HPDE6-E6E7 (cell line): ENCODE data around the gene POLG.

Source experiments
- DNase-seq: peaks from one replicate; pipeline ENCODE4 v3.0.0; 2011; ENCODE audit warnings: missing footprints; ENCODE audit errors: extremely low spot score

POLG gene

DNA sequence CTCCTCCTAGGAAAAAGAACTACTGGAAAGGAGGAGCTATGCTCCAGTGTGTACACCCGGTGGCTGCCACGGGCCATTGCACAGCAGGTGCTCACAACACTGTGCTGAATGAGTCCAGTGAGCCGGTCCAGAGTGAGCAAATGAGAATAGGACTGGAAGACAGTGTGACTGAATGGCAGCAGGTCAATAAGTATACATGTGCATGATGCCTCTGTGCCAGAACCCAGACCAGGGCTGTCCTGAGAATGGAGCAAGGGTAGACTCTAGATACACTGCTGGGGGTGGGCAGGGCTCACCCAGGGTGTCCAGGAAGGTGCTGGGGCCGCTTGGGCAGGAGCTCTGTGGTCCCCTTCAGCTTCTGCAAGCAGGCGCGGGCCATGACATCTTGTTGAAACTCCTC lies 8.3 kb downstream of the POLG start:
- no peak for DNase-seq

DNA sequence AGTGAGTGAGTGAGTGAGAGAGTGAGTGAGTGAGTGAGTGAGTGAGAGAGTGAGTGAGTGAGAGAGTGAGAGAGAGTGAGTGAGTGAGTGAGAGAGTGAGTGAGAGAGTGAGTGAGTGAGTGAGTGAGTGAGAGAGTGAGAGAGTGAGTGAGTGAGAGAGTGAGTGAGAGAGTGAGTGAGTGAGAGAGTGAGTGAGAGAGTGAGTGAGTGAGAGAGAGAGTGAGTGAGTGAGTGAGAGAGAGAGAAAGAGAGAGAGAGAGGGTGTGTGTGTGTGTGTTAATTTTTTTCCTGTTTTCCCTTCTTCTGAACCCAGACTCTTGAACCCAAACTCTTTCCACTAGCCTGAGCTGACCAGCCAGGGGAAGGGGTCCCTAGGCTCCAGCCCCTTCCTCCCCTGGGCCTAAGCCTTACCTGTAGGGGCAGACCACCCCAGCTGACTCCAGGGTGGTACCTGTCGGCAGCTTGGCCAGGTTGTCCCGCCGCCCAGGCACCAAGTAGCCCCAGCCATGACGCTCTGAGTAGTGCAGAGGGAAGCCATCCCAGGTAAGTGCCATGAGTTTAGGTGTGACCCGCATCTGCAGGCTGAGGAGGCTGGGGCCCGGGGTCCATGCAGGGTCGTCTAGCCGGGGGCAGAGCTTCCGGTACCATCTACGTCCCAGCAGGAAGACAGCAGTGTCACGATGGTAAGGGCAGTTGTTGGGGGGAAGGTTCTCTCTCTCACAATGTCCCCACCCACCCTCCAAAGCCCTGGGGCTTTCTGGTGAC lies 9.4 kb downstream of the POLG start:
- no peak for DNase-seq

- DNase-seq = no peak
Observed at GRCh38 chr15:89323825-89324224, 10.8 kb downstream of the POLG start.

GRCh38 chr15:89322822-89323221 lies 11.8 kb downstream of the POLG start:
- DNase-seq = no peak

DNA sequence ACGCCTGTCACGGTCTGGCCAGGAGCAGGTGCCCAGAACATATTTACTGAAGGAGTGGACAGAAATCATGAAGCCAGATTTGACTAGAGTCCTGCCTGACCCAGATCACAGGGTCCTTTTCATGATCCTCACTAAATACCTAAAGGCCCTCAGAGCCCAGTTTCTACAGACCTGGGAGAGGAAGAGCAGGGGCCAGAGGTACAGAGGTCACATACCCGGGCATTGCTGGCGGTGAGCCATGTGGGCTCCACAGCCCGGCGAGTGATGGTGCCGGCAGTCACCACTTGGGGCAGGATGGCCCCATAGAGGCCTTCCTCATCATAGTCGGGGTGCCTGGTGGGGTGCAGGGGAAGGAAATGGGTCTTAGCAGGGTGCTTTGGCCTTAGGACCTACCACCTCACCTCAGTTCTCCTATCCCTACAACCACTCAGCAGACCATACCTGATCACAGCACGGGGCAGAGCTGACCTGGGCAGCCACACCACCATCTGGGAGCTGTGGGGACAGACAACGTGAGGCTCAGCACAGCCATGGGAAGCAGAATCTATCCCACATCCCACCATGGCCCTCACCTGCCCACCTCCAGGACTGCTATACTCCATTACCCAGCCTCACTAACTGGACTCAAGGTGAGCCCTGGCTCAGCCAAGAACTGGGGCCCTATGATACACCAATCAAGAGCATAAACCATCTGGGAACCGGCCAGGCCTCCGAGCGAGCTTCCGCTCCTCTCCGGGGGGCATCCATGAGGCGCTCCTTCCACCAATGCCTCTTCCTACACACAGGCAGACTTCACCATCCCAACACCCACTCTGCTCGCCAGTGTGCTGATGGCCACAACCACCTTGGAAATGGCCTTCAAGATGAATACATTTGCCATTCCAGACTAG lies 12.9 kb downstream of the POLG start:
- no peak for DNase-seq

DNA sequence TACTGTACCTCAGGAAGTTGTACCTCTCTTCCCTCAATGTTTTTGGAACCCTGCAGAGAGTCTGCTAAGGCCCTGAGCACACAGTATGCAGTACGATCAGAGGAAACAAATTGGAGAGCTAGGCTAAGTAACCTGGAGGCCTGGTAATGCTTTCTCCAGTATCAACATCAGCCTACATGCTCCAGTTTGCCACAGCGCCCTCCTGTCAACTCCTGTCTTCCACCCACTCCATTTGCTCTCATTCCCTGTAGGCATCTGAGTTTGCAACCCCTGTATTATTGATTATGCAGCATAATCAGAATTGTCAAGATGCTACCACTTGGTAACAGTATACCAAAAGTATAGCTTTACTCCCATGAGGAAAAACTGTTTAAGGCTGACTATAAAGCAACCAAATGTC lies 14.4 kb downstream of the POLG start:
- DNase-seq = no peak

DNA sequence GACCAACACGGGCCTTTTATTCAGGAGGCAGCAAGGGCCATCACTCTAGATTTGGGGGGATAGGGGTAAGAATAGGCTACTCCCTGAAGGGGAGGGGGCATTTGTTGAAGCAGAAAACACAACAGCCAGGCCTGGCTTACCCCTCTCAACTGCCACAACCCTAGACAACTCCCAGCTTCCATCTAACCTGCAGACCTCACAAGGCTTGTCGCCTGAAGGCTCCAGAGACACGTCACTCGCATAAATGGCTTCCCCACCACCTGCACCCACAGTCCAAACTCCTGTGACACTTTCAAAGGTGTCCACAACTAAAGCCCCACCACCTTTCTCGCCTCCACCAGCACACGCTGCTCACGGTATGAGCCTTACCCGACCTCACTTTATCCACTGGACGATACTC lies 14.9 kb downstream of the POLG start:
- DNase-seq = no peak

DNA sequence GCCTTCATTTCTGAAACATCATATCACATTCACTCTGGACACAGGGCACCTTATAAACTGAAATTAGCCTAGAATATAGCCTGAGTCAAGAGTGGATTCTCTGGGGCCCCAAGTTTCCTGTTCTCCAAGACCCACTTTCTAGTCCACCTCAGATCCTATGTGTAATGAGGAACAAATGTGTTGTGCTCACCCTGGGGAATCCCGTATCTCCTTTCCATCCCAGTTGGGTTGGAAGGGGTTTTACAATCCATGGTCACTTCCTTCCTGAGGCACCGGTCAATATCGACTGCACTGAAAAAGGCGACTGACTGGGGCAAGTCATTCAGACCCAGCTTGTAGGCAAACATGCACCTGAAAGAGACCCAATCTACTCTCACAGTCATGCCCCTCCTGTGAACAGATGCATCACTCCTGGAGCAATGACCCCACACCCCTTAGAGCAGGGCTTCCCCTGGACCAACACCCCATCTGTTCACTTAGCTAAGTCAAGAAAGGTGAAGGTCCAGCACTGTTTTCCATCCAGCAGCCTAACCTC lies 17.4 kb downstream of the POLG start:
- no peak for DNase-seq

DNA sequence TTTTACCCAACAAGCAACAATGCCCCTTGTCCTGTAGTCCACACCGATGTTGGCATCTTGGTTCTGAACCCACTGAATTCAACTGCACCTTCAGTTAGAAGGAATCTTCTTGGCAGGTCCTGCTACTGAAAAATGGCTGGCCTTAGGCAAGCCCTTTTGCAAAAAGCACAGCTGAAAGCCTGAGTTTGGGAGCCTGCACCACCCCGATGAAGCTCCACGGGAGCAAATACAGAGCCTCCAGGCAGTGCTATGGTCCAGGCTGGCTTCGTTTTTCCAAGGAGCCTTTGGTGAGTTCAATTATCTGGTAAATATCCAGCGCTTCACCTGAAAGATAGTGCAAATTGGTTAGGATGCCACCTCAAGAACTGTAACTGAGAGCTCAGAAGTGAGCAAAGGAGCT lies 18.1 kb downstream of the POLG start:
- no peak for DNase-seq

DNA sequence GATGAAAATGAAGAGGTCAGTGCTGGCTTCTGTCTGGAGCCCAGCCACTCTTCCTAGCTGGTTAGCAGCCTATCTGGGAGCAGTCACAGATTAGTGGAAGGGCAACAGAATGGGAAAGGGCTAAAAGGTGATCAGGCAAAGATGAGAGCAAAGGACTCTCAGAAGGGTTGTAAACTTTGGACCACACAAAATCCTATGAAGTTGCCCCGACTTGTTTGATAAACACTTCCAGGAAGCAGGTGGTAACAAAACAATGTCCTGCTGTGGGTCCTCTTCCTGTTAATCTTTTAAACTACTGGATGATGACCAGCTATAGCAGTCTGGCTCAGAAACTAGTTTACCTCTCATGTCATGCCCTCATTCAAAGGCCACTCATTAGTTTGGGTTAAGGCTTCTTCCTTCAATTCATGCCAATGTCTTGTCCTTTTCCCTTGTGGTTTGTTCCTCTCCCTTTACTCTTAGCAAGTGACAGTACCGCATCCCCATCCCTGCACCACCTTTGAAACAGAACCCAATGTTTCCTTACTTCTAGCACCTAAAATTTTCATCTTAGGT lies 19.2 kb downstream of the POLG start:
- DNase-seq = no peak

DNA sequence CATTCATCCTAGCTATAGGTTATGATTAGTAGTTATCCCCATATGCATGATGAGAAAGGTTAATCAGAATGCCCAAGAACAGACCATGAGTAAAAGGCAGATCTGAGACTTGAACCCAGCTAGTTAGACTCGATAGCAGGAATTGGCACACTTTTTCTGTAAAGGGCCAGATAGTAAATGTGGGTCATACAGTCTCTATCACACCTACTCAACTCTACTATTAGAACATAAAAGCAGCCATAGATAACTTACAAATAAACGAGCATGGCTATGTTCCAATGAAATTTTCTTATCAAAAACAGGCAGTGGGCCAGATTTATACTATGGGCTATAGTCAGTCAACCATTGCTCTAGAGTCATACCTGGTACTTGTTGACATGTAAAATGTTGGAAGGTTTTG lies 24.6 kb downstream of the POLG start:
- DNase-seq = no peak

DNA sequence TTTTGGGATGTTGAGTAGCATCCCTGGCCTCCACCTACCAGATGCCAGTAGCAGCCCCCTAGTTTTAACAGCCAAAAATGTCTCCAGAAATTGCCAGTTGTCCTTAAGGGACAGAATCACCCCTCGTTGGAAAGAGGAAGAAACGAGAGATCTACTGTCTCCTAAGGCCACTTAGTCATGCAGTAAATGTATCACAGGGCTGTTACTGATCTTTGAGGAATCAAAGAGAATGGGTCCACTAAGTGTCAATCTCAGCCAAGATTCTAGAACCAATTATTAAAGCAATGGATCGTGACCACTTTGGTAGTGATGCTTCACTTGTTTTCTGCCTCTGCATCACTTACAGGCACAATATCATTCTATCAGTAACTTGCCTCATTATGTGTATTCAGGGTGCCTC lies 26.4 kb downstream of the POLG start:
- DNase-seq = no peak

DNA sequence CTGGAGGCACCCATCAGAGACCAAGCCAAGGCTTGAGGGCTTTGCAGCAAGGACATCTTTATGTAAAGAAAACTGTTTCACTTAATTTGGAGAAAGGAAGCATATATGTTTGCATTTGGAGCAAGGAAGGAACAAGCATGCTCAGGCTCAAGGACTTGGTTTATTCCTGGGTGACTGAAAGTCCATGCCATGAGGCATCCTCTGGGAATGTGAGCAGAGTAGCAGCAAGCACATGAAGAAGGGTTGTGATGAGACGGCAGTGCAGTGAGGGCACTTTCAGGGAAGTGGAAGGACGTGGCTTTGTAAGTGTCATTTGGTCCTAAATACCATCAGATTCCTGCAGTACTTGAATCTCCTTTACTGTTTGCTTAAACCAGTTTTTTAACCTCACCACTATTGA lies 26.8 kb downstream of the POLG start:
- DNase-seq = no peak

DNA sequence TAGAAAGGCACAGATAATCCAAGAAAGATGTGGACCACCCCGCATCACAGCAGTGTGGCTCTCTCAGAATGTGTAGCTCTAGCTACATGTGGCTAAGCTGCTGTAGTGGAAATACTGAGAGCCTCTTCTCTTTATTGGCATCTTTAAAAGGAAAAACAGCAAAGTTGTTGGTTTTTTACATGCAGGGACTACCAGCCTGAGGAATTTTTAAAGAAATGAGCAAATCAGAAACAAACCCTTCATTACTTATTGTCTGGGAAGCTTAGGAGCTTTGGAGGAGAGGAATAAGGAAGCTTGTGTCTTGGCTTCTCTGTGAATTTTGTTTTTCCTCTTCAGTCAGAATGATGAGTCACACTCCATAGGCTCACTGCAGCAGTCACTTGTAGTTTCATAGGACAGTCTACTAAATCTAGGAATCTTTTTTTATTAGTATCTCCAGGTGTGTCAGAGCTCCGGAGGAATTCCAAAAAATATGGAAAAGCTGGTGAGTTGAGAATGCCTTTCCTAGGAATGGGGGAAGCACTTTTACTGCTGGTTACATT lies 27.5 kb downstream of the POLG start:
- DNase-seq = no peak

- DNase-seq = no peak
Observed at GRCh38 chr15:89305395-89305794, 29.2 kb downstream of the POLG start.

- no peak for DNase-seq
Observed at GRCh38 chr15:89303986-89304385, 30.6 kb downstream of the POLG start.

- no peak for DNase-seq
Observed at GRCh38 chr15:89301304-89302089, 33.1 kb downstream of the POLG start.

- DNase-seq = no peak
Observed at GRCh38 chr15:89299896-89300295, 34.7 kb downstream of the POLG start.

DNA sequence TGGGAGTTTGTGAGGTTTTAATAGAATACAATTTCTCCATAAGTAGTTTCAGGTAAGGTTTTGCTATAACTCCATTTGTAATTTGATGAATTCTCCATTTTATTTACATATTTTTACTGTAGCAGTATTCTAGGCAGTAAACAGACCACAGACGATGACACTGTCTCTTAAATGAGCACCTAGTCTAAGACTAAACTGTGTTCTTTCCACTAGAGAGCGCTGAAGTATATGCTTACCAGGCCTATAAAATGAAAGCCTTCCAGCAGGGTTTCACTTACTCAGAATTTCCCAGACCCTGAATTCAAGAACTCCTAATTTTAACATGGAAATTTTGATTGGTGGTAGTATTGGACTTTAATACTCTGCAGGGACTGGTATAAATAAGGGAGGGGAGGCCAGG lies 41.6 kb downstream of the POLG start:
- DNase-seq = no peak

DNA sequence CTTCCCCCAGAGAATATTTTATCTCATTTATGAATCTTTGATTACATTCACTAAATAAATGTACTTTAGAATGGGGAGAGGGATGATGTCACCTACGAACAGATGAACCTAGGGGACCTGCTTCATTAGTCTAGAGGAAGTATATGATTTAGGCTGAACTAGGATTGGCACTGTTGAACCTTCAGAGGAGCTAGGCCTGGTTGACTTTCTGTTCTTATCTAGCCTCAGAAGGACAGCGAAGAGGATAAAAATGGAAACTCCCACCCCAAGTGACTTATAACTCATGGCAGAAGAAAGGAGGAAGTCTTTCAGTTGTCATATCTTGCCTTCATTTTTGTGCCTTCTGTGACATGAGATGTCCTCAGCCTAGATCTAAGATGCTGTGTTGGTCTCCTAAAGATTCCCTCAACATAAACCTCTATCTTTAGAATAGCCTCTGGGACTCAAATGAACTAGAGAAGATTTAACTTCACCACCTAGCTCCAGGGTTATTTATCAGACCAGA lies 42.6 kb downstream of the POLG start:
- no peak for DNase-seq

DNA sequence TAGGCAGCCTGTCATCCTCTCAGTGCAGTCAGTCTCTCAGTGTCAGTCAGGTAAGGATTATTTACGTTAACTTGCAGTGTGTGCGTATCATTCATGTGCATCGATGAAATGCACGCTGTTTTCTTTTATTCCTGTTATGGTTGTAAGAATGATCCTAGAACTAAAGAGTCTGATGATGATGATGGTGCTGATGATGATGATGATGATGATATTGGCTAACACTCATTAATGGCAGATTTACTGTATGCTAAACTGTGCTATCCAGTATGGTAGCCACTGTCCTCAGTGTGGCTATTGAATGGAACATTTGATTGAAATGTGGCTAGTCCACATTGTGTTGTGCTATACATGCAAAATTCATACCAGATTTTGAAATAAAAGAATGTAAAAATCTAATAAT lies 51.4 kb downstream of the POLG start:
- no peak for DNase-seq
